Uterus (tissue), 2 donors: ENCODE data around the gene MAPKAPK3.

Source experiments
- POLR2A ChIP-seq, 2 donors: fragments of 450-650 bp; IDR thresholded peaks; one replicate each; pipeline ENCODE4 v1.6.1; 2016; ENCODE audit warnings: antibody characterized with exemption in 2 of 2, mild to moderate bottlenecking in 1 of 2, moderate library complexity in 1 of 2
- TF ChIP-seq, protein P1 (sequence below), 4 experiments: fragments of 200-600 bp in 2 of 4; fragments of 450-650 bp in 2 of 4; sonication (generic) in 2 of 4; IDR thresholded peaks; one replicate each; pipeline ENCODE4 v1.5.1; 2016 to 2019; ENCODE audit warnings: antibody characterized with exemption in 4 of 4, mild to moderate bottlenecking in 2 of 4, moderate library complexity in 1 of 4

DNA sequence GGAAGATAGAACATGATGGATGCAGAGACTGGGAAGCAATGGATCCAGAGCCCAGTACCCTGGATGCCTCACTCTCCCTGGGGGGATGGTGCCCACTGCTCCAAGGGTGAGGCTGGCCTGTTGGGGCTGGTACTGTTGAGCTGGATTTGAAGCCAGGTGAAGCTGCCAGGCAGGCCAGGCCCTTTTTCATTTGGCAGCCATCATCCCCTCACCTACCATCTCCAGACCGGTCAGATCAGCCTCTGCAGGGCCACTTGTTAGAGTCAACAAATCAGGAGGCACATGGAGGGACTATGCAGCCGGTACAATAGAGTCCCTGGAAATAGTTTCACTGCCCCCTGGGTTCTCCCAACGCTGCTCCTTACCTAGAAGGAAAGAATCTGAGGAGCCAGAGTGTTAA, 5.9 kb downstream of the MAPKAPK3 start:
- TF ChIP-seq, protein P1, sequence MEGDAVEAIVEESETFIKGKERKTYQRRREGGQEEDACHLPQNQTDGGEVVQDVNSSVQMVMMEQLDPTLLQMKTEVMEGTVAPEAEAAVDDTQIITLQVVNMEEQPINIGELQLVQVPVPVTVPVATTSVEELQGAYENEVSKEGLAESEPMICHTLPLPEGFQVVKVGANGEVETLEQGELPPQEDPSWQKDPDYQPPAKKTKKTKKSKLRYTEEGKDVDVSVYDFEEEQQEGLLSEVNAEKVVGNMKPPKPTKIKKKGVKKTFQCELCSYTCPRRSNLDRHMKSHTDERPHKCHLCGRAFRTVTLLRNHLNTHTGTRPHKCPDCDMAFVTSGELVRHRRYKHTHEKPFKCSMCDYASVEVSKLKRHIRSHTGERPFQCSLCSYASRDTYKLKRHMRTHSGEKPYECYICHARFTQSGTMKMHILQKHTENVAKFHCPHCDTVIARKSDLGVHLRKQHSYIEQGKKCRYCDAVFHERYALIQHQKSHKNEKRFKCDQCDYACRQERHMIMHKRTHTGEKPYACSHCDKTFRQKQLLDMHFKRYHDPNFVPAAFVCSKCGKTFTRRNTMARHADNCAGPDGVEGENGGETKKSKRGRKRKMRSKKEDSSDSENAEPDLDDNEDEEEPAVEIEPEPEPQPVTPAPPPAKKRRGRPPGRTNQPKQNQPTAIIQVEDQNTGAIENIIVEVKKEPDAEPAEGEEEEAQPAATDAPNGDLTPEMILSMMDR (IDR thresholded peaks at IDR 0.05) = no peak
- TF ChIP-seq POLR2A (IDR thresholded peaks at IDR 0.05) = no peak
